ENCODE measurements around the gene RNPS1. TPM values are rescaled to one million over a fixed set of nuclear protein-coding genes. Genes with fewer than 3 reads are reported as not detected.
A peak's percentile ranks its signal among the peaks of the same experiment; 100 is the strongest.
"Not testable (repeated sequence)": the region's sequence is repeated elsewhere in the genome, so short reads cannot be mapped to it uniquely, and the experiment has no call there.

Gene RNPS1
- total and polyA plus RNA-seq, 4 donors = 95.5 to 101 (median 97.4) TPM

DNA sequence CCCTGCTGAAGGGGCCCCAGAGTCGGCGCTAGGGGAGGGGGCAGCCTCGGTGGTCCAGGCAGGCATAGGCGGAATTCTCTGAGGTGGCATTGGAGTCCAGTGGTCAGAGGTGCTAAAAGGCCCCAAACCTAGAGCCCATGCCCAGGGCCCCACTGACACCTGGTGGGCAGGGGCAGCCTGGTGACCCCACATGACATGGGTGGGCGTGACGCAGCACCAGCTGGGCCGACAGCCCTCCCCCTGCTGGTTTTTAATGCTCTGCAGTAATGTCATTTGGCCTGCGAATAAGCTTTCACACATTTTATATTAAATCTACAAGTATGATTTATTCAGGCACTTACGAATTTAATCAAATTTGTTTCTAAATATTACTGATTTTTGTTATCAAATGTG lies 2.1 kb upstream of the RNPS1 start:
- Histone ChIP-seq H3K4me3 (ENCODE audit: low read length in 2 of 2) (no peak overlapping the region), H3K27me3 (ENCODE audit: control insufficient read depth in 1 of 2, insufficient read depth in 2 of 2, low read length in 1 of 2) (no peaks in the 10 kb centered on the region), H3K4me1 (ENCODE audit: control insufficient read depth in 1 of 2, insufficient read depth in 2 of 2, low read length in 2 of 2) (no peaks in the 10 kb centered on the region), H3K9me3 (ENCODE audit: control insufficient read depth, low read length) (no peaks in the 10 kb centered on the region), H3K36me3 (ENCODE audit: control insufficient read depth in 1 of 2, insufficient read depth in 2 of 2, low read length in 1 of 2) (no peaks in the 10 kb centered on the region), H3K27ac (ENCODE audit: low read depth in 1 of 2, low read length in 2 of 2) (no peak overlapping the region)
- intact Hi-C loops (cut with DNase I) = no loop called here
- DNase-seq (no peak), ATAC-seq (ENCODE audit: low FRiP score) (no peak)
- WGBS, 2 donors = 87% methylated on average over 9 of the region's 9 CpGs

DNA sequence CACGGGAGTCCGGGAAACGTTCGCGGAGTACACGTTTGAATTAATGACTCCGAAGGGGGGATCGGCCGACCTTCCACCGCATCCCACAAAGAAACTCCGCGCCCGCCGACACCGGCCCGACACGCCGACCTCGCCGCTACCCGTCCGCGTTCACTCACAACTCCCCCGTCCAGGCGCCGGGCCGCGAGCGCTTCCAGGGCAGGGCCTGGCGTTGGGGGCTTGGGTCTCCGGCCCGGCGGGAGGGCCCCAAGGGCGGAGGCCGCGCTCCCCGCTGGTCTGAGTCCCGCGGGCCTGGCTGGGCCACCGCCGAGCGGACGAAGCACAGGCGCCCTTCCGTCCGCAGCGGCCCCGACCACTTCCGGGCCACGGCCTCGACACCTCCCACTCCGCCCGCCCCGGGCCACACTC lies 417 bp downstream of the RNPS1 start:
- DNase-seq; H3K36me3 ChIP-seq (ENCODE audit: control insufficient read depth in 1 of 2, insufficient read depth in 2 of 2, low read length in 1 of 2); H3K27me3 ChIP-seq (ENCODE audit: control insufficient read depth in 1 of 2, insufficient read depth in 2 of 2, low read length in 1 of 2); intact Hi-C loops (cut with DNase I); H3K9me3 ChIP-seq (ENCODE audit: control insufficient read depth, low read length); H3K4me1 ChIP-seq (ENCODE audit: control insufficient read depth in 1 of 2, insufficient read depth in 2 of 2, low read length in 2 of 2): not testable (repeated sequence)
- Histone ChIP-seq H3K4me3 (ENCODE audit: low read length in 2 of 2) (peak overlapping the region; percentile 54 to 69), H3K27ac (ENCODE audit: low read depth in 1 of 2, low read length in 2 of 2) (peak overlapping the region in 1 of 2 donors; percentile 86)
- 0 to 1% methylated on average over 40 to 54 of the region's 54 CpGs for WGBS, 2 donors
- ATAC-seq (ENCODE audit: low FRiP score) = peak; percentile 89

DNA sequence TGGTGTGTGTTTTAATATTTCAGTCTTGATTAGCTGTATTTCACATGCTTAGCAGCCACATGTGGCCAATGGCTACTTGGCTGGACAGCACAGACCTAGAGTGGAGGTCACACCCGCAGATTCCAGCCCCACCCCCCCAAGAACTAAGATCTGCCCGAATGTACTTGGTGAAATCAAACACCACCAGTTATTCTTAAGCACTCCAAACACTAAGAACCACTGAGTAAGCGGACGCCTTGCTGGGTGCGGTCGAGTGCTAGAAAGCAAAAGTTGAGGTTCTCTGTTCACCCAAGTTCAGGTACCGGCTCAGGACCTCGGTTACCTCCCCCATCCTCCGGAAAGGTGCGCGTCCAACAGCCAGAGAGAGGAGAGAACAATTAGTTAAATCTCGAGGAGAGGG lies 1.0 kb downstream of the RNPS1 start:
- H3K4me3 ChIP-seq (ENCODE audit: low read length in 2 of 2); ATAC-seq (ENCODE audit: low FRiP score); H3K27ac ChIP-seq (ENCODE audit: low read depth in 1 of 2, low read length in 2 of 2); H3K27me3 ChIP-seq (ENCODE audit: control insufficient read depth in 1 of 2, insufficient read depth in 2 of 2, low read length in 1 of 2); intact Hi-C loops (cut with DNase I); H3K36me3 ChIP-seq (ENCODE audit: control insufficient read depth in 1 of 2, insufficient read depth in 2 of 2, low read length in 1 of 2); H3K4me1 ChIP-seq (ENCODE audit: control insufficient read depth in 1 of 2, insufficient read depth in 2 of 2, low read length in 2 of 2); H3K9me3 ChIP-seq (ENCODE audit: control insufficient read depth, low read length); DNase-seq: not testable (repeated sequence)
- 2 to 5% methylated on average over 6 to 11 of the region's 12 CpGs for WGBS, 2 donors

- H3K27ac ChIP-seq (ENCODE audit: low read depth in 1 of 2, low read length in 2 of 2); H3K9me3 ChIP-seq (ENCODE audit: control insufficient read depth, low read length); H3K4me3 ChIP-seq (ENCODE audit: low read length in 2 of 2); intact Hi-C loops (cut with DNase I); DNase-seq; H3K4me1 ChIP-seq (ENCODE audit: control insufficient read depth in 1 of 2, insufficient read depth in 2 of 2, low read length in 2 of 2); H3K27me3 ChIP-seq (ENCODE audit: control insufficient read depth in 1 of 2, insufficient read depth in 2 of 2, low read length in 1 of 2); ATAC-seq (ENCODE audit: low FRiP score): not testable (repeated sequence)
- H3K36me3 ChIP-seq (ENCODE audit: control insufficient read depth in 1 of 2, insufficient read depth in 2 of 2, low read length in 1 of 2) = peaks cover 3 to 10% of the 10 kb centered on the region in 2 donors
- 80 to 81% methylated on average over 14 of the region's 14 CpGs for WGBS, 2 donors
Measured at GRCh38 chr16:2263026-2263425, 4.9 kb downstream of the RNPS1 start.

- no peak for ATAC-seq (ENCODE audit: low FRiP score)
- 92 to 94% methylated on average over 8 of the region's 8 CpGs for WGBS, 2 donors
- intact Hi-C loops (cut with DNase I) = no loop called here
- DNase-seq = no peak
- Histone ChIP-seq H3K9me3 (ENCODE audit: control insufficient read depth, low read length) (no peaks in the 10 kb centered on the region), H3K27ac (ENCODE audit: low read depth in 1 of 2, low read length in 2 of 2) (no peak overlapping the region), H3K36me3 (ENCODE audit: control insufficient read depth in 1 of 2, insufficient read depth in 2 of 2, low read length in 1 of 2) (peaks cover 7 to 16% of the 10 kb centered on the region in 2 donors), H3K4me3 (ENCODE audit: low read length in 2 of 2) (no peak overlapping the region), H3K4me1 (ENCODE audit: control insufficient read depth in 1 of 2, insufficient read depth in 2 of 2, low read length in 2 of 2) (no peaks in the 10 kb centered on the region), H3K27me3 (ENCODE audit: control insufficient read depth in 1 of 2, insufficient read depth in 2 of 2, low read length in 1 of 2) (no peaks in the 10 kb centered on the region)
Measured at GRCh38 chr16:2260250-2260649, 7.7 kb downstream of the RNPS1 start.

DNA sequence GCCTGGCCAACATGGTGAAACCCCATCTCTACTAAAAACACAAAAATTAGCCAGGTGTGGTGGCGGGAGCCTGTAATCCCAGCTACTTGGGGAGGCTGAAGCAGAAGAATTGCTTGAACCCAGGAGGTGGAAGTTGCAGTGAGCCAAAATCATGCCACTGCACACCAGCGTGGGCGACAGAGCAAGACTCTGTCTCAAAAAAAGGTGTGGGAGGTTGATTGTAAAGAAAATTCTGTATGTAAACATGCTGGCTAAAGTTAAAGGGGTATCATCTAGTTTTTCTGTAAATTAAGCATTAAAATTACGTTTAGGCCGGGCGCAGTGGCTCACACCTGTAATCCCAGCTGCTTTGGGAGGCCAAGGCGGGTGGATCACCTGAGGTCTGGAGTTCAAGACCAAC lies 9.4 kb downstream of the RNPS1 start:
- H3K27ac ChIP-seq (ENCODE audit: low read depth in 1 of 2, low read length in 2 of 2); H3K4me3 ChIP-seq (ENCODE audit: low read length in 2 of 2); DNase-seq; H3K4me1 ChIP-seq (ENCODE audit: control insufficient read depth in 1 of 2, insufficient read depth in 2 of 2, low read length in 2 of 2); H3K27me3 ChIP-seq (ENCODE audit: control insufficient read depth in 1 of 2, insufficient read depth in 2 of 2, low read length in 1 of 2); H3K9me3 ChIP-seq (ENCODE audit: control insufficient read depth, low read length); ATAC-seq (ENCODE audit: low FRiP score): not testable (repeated sequence)
- 93 to 94% methylated on average over 7 of the region's 7 CpGs for WGBS, 2 donors
- intact Hi-C loops (cut with DNase I) = loop anchor here in 1 of 2 donors (10.0 kb wide), 1 partner anchor 104 kb away; the partner anchor contains the start of gene TRAF7
- peaks cover 9 to 16% of the 10 kb centered on the region in 2 donors for H3K36me3 ChIP-seq (ENCODE audit: control insufficient read depth in 1 of 2, insufficient read depth in 2 of 2, low read length in 1 of 2)

GRCh38 chr16:2257726-2258125 lies 10.2 kb downstream of the RNPS1 start:
- DNase-seq (no peak), ATAC-seq (ENCODE audit: low FRiP score) (no peak)
- H3K9me3 ChIP-seq (ENCODE audit: control insufficient read depth, low read length) = no peaks in the 10 kb centered on the region
- H3K27ac ChIP-seq (ENCODE audit: low read depth in 1 of 2, low read length in 2 of 2) = no peak overlapping the region
- peaks cover 9 to 18% of the 10 kb centered on the region in 2 donors for H3K36me3 ChIP-seq (ENCODE audit: control insufficient read depth in 1 of 2, insufficient read depth in 2 of 2, low read length in 1 of 2)
- intact Hi-C loops (cut with DNase I) = loop anchor here in 1 of 2 donors (10.0 kb wide), 1 partner anchor 103 kb away; the partner anchor contains the start of gene TRAF7
- 87 to 89% methylated on average over 6 of the region's 6 CpGs for WGBS, 2 donors
- H3K27me3 ChIP-seq (ENCODE audit: control insufficient read depth in 1 of 2, insufficient read depth in 2 of 2, low read length in 1 of 2) = no peaks in the 10 kb centered on the region
- no peak overlapping the region for H3K4me3 ChIP-seq (ENCODE audit: low read length in 2 of 2)
- H3K4me1 ChIP-seq (ENCODE audit: control insufficient read depth in 1 of 2, insufficient read depth in 2 of 2, low read length in 2 of 2) = no peaks in the 10 kb centered on the region

GRCh38 chr16:2256531-2257140 lies 11.3 kb downstream of the RNPS1 start:
- H3K27me3 ChIP-seq (ENCODE audit: control insufficient read depth in 1 of 2, insufficient read depth in 2 of 2, low read length in 1 of 2) = no peaks in the 10 kb centered on the region
- 74 to 78% methylated on average over 12 of the region's 12 CpGs for WGBS, 2 donors
- no peak for ATAC-seq (ENCODE audit: low FRiP score)
- H3K9me3 ChIP-seq (ENCODE audit: control insufficient read depth, low read length) = no peaks in the 10 kb centered on the region
- H3K27ac ChIP-seq (ENCODE audit: low read depth in 1 of 2, low read length in 2 of 2) = no peak overlapping the region
- intact Hi-C loops (cut with DNase I) = loop anchor here in 1 of 2 donors (10.0 kb wide), 1 partner anchor 102 kb away; the partner anchor contains the start of gene TRAF7
- peaks cover 9 to 11% of the 10 kb centered on the region in 2 donors for H3K36me3 ChIP-seq (ENCODE audit: control insufficient read depth in 1 of 2, insufficient read depth in 2 of 2, low read length in 1 of 2)
- no peak for DNase-seq
- H3K4me3 ChIP-seq (ENCODE audit: low read length in 2 of 2) = no peak overlapping the region
- no peaks in the 10 kb centered on the region for H3K4me1 ChIP-seq (ENCODE audit: control insufficient read depth in 1 of 2, insufficient read depth in 2 of 2, low read length in 2 of 2)

DNA sequence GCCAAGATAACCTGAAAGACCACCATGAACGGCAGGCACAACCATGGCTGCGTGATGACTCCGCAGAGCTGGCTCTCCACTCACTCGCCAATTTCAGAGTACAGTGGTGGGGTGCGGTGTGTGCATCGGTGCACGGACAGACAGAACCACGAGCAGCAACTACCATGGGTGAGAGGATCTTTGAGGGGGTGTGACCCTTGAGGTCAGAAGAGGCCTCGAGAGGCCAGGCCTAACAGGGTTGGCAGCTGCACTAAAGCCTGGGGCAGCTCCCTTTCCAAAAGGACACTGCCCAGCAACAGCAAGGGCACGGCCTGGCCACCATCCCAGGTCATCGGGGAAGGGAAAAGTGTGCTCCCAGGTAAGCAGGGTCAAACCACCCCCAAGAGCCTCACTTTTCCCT lies 14.6 kb downstream of the RNPS1 start:
- 87 to 89% methylated on average over 11 of the region's 11 CpGs for WGBS, 2 donors
- Histone ChIP-seq H3K4me1 (ENCODE audit: control insufficient read depth in 1 of 2, insufficient read depth in 2 of 2, low read length in 2 of 2) (no peaks in the 10 kb centered on the region), H3K9me3 (ENCODE audit: control insufficient read depth, low read length) (no peaks in the 10 kb centered on the region), H3K4me3 (ENCODE audit: low read length in 2 of 2) (no peak overlapping the region), H3K36me3 (ENCODE audit: control insufficient read depth in 1 of 2, insufficient read depth in 2 of 2, low read length in 1 of 2) (peaks cover 6 to 8% of the 10 kb centered on the region in 2 donors), H3K27ac (ENCODE audit: low read depth in 1 of 2, low read length in 2 of 2) (no peak overlapping the region), H3K27me3 (ENCODE audit: control insufficient read depth in 1 of 2, insufficient read depth in 2 of 2, low read length in 1 of 2) (no peaks in the 10 kb centered on the region)
- DNase-seq (no peak), ATAC-seq (ENCODE audit: low FRiP score) (no peak)
- intact Hi-C loops (cut with DNase I) = loop anchor here in 1 of 2 donors (10.0 kb wide), 1 partner anchor 98 kb away; the partner anchor contains the start of gene TRAF7

All from aorta (tissue), 5 donors.